ENCODE results near the gene RAB8B. TPM values are rescaled to one million over a fixed set of nuclear protein-coding genes. Genes with fewer than 3 reads are reported as not detected.
A peak's percentile ranks its signal among the peaks of the same experiment; 100 is the strongest.

RAB8B gene
- total and polyA plus RNA-seq, 9 of the 15 experiments (the other 6 are each of a cell fraction or from before 2014, with no cell fraction given), result 7.8 to 32.1 (median 24.2) TPM

- TF ChIP-seq, protein P1, sequence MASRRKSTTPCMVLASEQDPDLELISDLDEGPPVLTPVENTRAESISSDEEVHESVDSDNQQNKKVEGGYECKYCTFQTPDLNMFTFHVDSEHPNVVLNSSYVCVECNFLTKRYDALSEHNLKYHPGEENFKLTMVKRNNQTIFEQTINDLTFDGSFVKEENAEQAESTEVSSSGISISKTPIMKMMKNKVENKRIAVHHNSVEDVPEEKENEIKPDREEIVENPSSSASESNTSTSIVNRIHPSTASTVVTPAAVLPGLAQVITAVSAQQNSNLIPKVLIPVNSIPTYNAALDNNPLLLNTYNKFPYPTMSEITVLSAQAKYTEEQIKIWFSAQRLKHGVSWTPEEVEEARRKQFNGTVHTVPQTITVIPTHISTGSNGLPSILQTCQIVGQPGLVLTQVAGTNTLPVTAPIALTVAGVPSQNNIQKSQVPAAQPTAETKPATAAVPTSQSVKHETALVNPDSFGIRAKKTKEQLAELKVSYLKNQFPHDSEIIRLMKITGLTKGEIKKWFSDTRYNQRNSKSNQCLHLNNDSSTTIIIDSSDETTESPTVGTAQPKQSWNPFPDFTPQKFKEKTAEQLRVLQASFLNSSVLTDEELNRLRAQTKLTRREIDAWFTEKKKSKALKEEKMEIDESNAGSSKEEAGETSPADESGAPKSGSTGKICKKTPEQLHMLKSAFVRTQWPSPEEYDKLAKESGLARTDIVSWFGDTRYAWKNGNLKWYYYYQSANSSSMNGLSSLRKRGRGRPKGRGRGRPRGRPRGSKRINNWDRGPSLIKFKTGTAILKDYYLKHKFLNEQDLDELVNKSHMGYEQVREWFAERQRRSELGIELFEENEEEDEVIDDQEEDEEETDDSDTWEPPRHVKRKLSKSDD (conservative IDR thresholded peaks at IDR 0.05; ENCODE audit: low read length), result no peak
- TF ChIP-seq ZNF12 (CRISPR knock-in tag; IDR thresholded peaks at IDR 0.05) (no peak), HLTF (IDR thresholded peaks at IDR 0.05) (peak; percentile 75; the same call in 1 of the 2 replicates), TRIM25 (IDR thresholded peaks at IDR 0.05; ENCODE audit: borderline replicate concordance) (0 out of 2 replicates have a peak, but pooled peaks have one; percentile 65), BCLAF1 (IDR thresholded peaks at IDR 0.05; ENCODE audit: borderline replicate concordance in 1 of 2, control insufficient read depth in 1 of 2, low read depth in 2 of 2, low read length in 1 of 2) (no peak), MYNN (IDR thresholded peaks at IDR 0.05) (no peak), MYNN (CRISPR knock-in tag; IDR thresholded peaks at IDR 0.05) (no peak), SMARCC2 (IDR thresholded peaks at IDR 0.05; ENCODE audit: low read depth) (peak; percentile 17; the same call in 1 of the 2 replicates), RBM22 (IDR thresholded peaks at IDR 0.05; ENCODE audit: low read depth, low read length, poor library complexity, severe bottlenecking) (no peak), BRD4 (IDR thresholded peaks at IDR 0.05) (no peak), THRB (CRISPR knock-in tag; conservative IDR thresholded peaks at IDR 0.05) (peak; percentile 87)
- TF ChIP-seq, protein P2, sequence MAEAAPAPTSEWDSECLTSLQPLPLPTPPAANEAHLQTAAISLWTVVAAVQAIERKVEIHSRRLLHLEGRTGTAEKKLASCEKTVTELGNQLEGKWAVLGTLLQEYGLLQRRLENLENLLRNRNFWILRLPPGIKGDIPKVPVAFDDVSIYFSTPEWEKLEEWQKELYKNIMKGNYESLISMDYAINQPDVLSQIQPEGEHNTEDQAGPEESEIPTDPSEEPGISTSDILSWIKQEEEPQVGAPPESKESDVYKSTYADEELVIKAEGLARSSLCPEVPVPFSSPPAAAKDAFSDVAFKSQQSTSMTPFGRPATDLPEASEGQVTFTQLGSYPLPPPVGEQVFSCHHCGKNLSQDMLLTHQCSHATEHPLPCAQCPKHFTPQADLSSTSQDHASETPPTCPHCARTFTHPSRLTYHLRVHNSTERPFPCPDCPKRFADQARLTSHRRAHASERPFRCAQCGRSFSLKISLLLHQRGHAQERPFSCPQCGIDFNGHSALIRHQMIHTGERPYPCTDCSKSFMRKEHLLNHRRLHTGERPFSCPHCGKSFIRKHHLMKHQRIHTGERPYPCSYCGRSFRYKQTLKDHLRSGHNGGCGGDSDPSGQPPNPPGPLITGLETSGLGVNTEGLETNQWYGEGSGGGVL (CRISPR knock-in tag; IDR thresholded peaks at IDR 0.05), result no peak
- TF ChIP-seq, protein P3, sequence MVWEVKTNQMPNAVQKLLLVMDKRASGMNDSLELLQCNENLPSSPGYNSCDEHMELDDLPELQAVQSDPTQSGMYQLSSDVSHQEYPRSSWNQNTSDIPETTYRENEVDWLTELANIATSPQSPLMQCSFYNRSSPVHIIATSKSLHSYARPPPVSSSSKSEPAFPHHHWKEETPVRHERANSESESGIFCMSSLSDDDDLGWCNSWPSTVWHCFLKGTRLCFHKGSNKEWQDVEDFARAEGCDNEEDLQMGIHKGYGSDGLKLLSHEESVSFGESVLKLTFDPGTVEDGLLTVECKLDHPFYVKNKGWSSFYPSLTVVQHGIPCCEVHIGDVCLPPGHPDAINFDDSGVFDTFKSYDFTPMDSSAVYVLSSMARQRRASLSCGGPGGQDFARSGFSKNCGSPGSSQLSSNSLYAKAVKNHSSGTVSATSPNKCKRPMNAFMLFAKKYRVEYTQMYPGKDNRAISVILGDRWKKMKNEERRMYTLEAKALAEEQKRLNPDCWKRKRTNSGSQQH (CRISPR knock-in tag; IDR thresholded peaks at IDR 0.05), result peak; percentile 75; the same call in 1 of the 2 replicates
These were observed 749 bp downstream of the RAB8B start (continued) for GRCh38 chr15:63189941-63190768.
